Liver (tissue), 3 donors: ENCODE results near the gene RING1.
A peak's percentile ranks its signal among the peaks of the same experiment; 100 is the strongest.

ENCODE experiments used
- CTCF ChIP-seq: fragments of 150-350 bp; IDR thresholded peaks from 2 replicates; pipeline ENCODE4 v1.5.1; 2017; ENCODE audit warnings: improper control_type of control experiment, low read depth, low read length; ENCODE audit not compliant: missing input control
- EGR1 ChIP-seq, 2 donors: IDR thresholded peaks; 2 replicates each; pipeline ENCODE4 v1.6.1; 2016 to 2018; ENCODE audit warnings: antibody characterized with exemption in 2 of 2, low read depth in 2 of 2
- GABPA ChIP-seq, 2 donors: IDR thresholded peaks in 1 of 2; conservative IDR thresholded peaks in 1 of 2; 2 replicates each; pipeline ENCODE4 v1.6.1; 2016; ENCODE audit warnings: antibody characterized with exemption in 2 of 2, mild to moderate bottlenecking in 1 of 2, moderate library complexity in 1 of 2
- HNF4G ChIP-seq: IDR thresholded peaks from 2 replicates; pipeline ENCODE4 v1.6.1; 2016; ENCODE audit warnings: antibody characterized with exemption
- JUND ChIP-seq, 2 donors: IDR thresholded peaks; 2 replicates each; pipeline ENCODE4 v1.6.1; 2016; ENCODE audit warnings: antibody characterized with exemption in 2 of 2
- MAX ChIP-seq: IDR thresholded peaks from 2 replicates; pipeline ENCODE4 v1.6.1; 2016; ENCODE audit warnings: antibody characterized with exemption
- REST ChIP-seq: IDR thresholded peaks from 2 replicates; pipeline ENCODE4 v1.6.1; 2016; ENCODE audit warnings: antibody characterized with exemption, mild to moderate bottlenecking
- RXRA ChIP-seq, 2 donors: IDR thresholded peaks; 2 replicates each; pipeline ENCODE4 v1.6.1; 2017 to 2018; ENCODE audit warnings: antibody characterized with exemption in 2 of 2, mild to moderate bottlenecking in 1 of 2
- SP1 ChIP-seq: IDR thresholded peaks from 2 replicates; pipeline ENCODE4 v1.6.1; 2018; ENCODE audit warnings: antibody characterized with exemption, mild to moderate bottlenecking
- TAF1 ChIP-seq: conservative IDR thresholded peaks from 2 replicates; pipeline ENCODE4 v1.6.1; 2016; ENCODE audit warnings: antibody characterized with exemption, mild to moderate bottlenecking
- YY1 ChIP-seq: IDR thresholded peaks from 2 replicates; pipeline ENCODE4 v1.6.1; 2016; ENCODE audit warnings: antibody characterized with exemption, mild to moderate bottlenecking
- donor health status: healthy.
- donor health status: healthy.

GRCh38 chr6:33192671-33193602 lies 15.4 kb upstream of the RING1 start:
- TF ChIP-seq CTCF: no peak
- no peak for TF ChIP-seq MAX
- TF ChIP-seq GABPA (IDR thresholded peaks at IDR 0.05 in 1 of 2, conservative IDR thresholded peaks at IDR 0.05 in 1 of 2): no peak
- no peak for TF ChIP-seq TAF1
- TF ChIP-seq REST: peak; percentile 9
- TF ChIP-seq RXRA (IDR thresholded peaks at IDR 0.05): no peak
- no peak for TF ChIP-seq EGR1 (IDR thresholded peaks at IDR 0.05; ENCODE audit: low read depth in 2 of 2)
- no peak for TF ChIP-seq SP1
- no peak for TF ChIP-seq HNF4G
- TF ChIP-seq YY1: no peak
- no peak for TF ChIP-seq JUND (IDR thresholded peaks at IDR 0.05)
